ENCODE results near the gene SRI. TPM values are rescaled to one million over a fixed set of nuclear protein-coding genes. Genes with fewer than 3 reads are reported as not detected.

The SRI gene
- total RNA-seq, 2 donors from 2014 or later: 89.9 to 94.7 TPM

- Mint-ChIP-seq H3K9me3 (no peaks in the 10 kb centered on the region), H3K27me3 (ENCODE audit: insufficient read depth) (no peaks in the 10 kb centered on the region), H3K27ac (no peak overlapping the region), H3K4me3 (no peak overlapping the region), H3K36me3 (ENCODE audit: low read depth) (peaks cover 42% of the 10 kb centered on the region), H3K4me1 (peaks cover 41% of the 10 kb centered on the region)
- Histone ChIP-seq H3K4me3 (ENCODE audit: low read length) (no peak overlapping the region), H3K27me3 (ENCODE audit: control insufficient read depth, insufficient read depth, low read length, poor library complexity, severe bottlenecking) (no peaks in the 10 kb centered on the region), H3K9me3 (ENCODE audit: control insufficient read depth, low read length) (no peaks in the 10 kb centered on the region), H3K4me1 (ENCODE audit: control insufficient read depth, insufficient read depth, low read length) (peaks cover 10% of the 10 kb centered on the region), H3K9ac (ENCODE audit: extremely low read depth, low read length, poor library complexity, severe bottlenecking) (no peak overlapping the region), H3K27ac (ENCODE audit: low read depth, low read length) (no peak overlapping the region), H3K36me3 (ENCODE audit: control insufficient read depth, insufficient read depth, low read length) (peaks cover 35% of the 10 kb centered on the region)
- no peak for TF ChIP-seq CTCF (conservative IDR thresholded peaks at IDR 0.05)
- DNase-seq: no peak
- WGBS, 2 experiments (ENCODE audit: insufficient coverage in 1 of 2, insufficient read length in 1 of 2): 78 to 100% methylated on average over 1 to 3 of the region's 3 CpGs
Measured at GRCh38 chr7:88202799-88203198, 17.0 kb downstream of the SRI start.

GRCh38 chr7:88202278-88202677, 17.6 kb downstream of the SRI start:
- Histone ChIP-seq H3K9me3 (ENCODE audit: control insufficient read depth, low read length) (no peaks in the 10 kb centered on the region), H3K4me3 (ENCODE audit: low read length) (no peak overlapping the region), H3K27me3 (ENCODE audit: control insufficient read depth, insufficient read depth, low read length, poor library complexity, severe bottlenecking) (no peaks in the 10 kb centered on the region), H3K4me1 (ENCODE audit: control insufficient read depth, insufficient read depth, low read length) (peaks cover 10% of the 10 kb centered on the region), H3K36me3 (ENCODE audit: control insufficient read depth, insufficient read depth, low read length) (peaks cover 30% of the 10 kb centered on the region), H3K9ac (ENCODE audit: extremely low read depth, low read length, poor library complexity, severe bottlenecking) (no peak overlapping the region), H3K27ac (ENCODE audit: low read depth, low read length) (no peak overlapping the region)
- no peak for TF ChIP-seq CTCF (conservative IDR thresholded peaks at IDR 0.05)
- Mint-ChIP-seq H3K36me3 (ENCODE audit: low read depth) (peaks cover 37% of the 10 kb centered on the region), H3K27me3 (ENCODE audit: insufficient read depth) (no peaks in the 10 kb centered on the region), H3K9me3 (no peaks in the 10 kb centered on the region), H3K27ac (no peak overlapping the region), H3K4me3 (no peak overlapping the region), H3K4me1 (peaks cover 38% of the 10 kb centered on the region)
- 82 to 83% methylated on average over 3 to 5 of the region's 5 CpGs for WGBS, 2 experiments (ENCODE audit: insufficient coverage in 1 of 2, insufficient read length in 1 of 2)
- DNase-seq: no peak

- Mint-ChIP-seq H3K36me3 (ENCODE audit: low read depth) (peaks cover 30% of the 10 kb centered on the region), H3K27me3 (ENCODE audit: insufficient read depth) (no peaks in the 10 kb centered on the region), H3K4me3 (no peak overlapping the region), H3K9me3 (no peaks in the 10 kb centered on the region), H3K27ac (peak overlapping the region; percentile 16), H3K4me1 (peaks cover 32% of the 10 kb centered on the region)
- Histone ChIP-seq H3K27ac (ENCODE audit: low read depth, low read length) (no peak overlapping the region), H3K9ac (ENCODE audit: extremely low read depth, low read length, poor library complexity, severe bottlenecking) (no peak overlapping the region), H3K4me3 (ENCODE audit: low read length) (no peak overlapping the region), H3K4me1 (ENCODE audit: control insufficient read depth, insufficient read depth, low read length) (peaks cover 10% of the 10 kb centered on the region), H3K9me3 (ENCODE audit: control insufficient read depth, low read length) (no peaks in the 10 kb centered on the region), H3K36me3 (ENCODE audit: control insufficient read depth, insufficient read depth, low read length) (peaks cover 23% of the 10 kb centered on the region), H3K27me3 (ENCODE audit: control insufficient read depth, insufficient read depth, low read length, poor library complexity, severe bottlenecking) (no peaks in the 10 kb centered on the region)
- no peak for DNase-seq
- no peak for TF ChIP-seq CTCF (conservative IDR thresholded peaks at IDR 0.05)
Measured at GRCh38 chr7:88201305-88201704, 18.5 kb downstream of the SRI start.
